ENCODE data around the gene CBX6. TPM values are rescaled to one million over a fixed set of nuclear protein-coding genes. Genes with fewer than 3 reads are reported as not detected.
"Not testable (repeated sequence)": the region's sequence is repeated elsewhere in the genome, so short reads cannot be mapped to it uniquely, and the experiment has no call there.

The CBX6 gene
- total and polyA plus RNA-seq, 9 of the 15 experiments (the other 6 are each of a cell fraction or from before 2014, with no cell fraction given), result 0.75 to 31.6 (median 8.0) TPM

DNA sequence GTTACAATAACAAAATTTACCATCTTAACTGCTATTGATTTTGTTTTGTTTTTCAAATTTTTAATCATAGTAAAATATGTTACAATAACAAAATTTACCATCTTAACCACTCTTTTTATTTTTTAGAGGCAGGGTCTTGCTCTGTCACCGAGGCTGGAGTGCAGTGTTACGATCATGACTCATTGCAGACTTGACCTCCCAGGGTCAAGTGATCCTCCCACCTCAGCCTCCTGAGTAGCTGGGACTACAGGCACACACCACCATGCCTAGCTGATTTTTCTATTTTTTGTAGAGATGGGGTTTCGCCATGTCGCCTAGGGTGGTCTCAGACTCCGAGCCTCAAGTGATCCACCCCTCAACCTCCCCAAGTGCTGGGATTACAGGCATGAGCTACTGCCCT is 18.1 kb downstream of the CBX6 start:
- H3K4me1 ChIP-seq (replicated peaks in 1 of 2; ENCODE audit: control insufficient read depth in 2 of 2, insufficient read depth in 2 of 2, low read length in 2 of 2), result peaks cover 0 to 12% of the 10 kb centered on the region in 2 experiments; a peak in 2 of 5 replicates
- CTCF ChIA-PET (ENCODE audit: low intra/inter-chr PET ratio), result interaction anchor here (0.6 kb wide), 1 partner anchor 31 kb away, joined by 3 read pairs; no protein-coding TSS in a partner anchor
- H3K4me2 ChIP-seq (ENCODE audit: insufficient read depth, low read length); H3K4me3 ChIP-seq; intact Hi-C loops (cut with micrococcal nuclease); H4K20me1 ChIP-seq (replicated peaks; ENCODE audit: control insufficient read depth, insufficient read depth, low read length); H2AFZ ChIP-seq (ENCODE audit: low read depth, low read length); BruUV-seq (replicated peaks); H3K9me1 ChIP-seq (ENCODE audit: control insufficient read depth, insufficient read depth, low read length); H3K9ac ChIP-seq (ENCODE audit: insufficient read depth in 1 of 2, low read depth in 2 of 2, low read length in 2 of 2); H3K79me2 ChIP-seq (ENCODE audit: control insufficient read depth, insufficient read depth, low read length); H3K27me3 ChIP-seq (ENCODE audit: control insufficient read depth in 2 of 2, insufficient read depth in 2 of 2, low read length in 2 of 2); H3K9me3 ChIP-seq (replicated peaks; ENCODE audit: control insufficient read depth, insufficient read depth, low read depth, low read length); H3K27ac ChIP-seq (ENCODE audit: extremely low read depth, low read depth, low read length); H3K36me3 ChIP-seq (ENCODE audit: control insufficient read depth, insufficient read depth, low read length); TF ChIP-seq NR2C1 (tag; IDR thresholded peaks at IDR 0.05); JUND (tag; IDR thresholded peaks at IDR 0.05; ENCODE audit: borderline replicate concordance, low read depth, low read length); JUN (CRISPR knock-in tag; IDR thresholded peaks at IDR 0.05; ENCODE audit: borderline replicate concordance): not testable (repeated sequence)
- TF ChIP-seq, protein P1, sequence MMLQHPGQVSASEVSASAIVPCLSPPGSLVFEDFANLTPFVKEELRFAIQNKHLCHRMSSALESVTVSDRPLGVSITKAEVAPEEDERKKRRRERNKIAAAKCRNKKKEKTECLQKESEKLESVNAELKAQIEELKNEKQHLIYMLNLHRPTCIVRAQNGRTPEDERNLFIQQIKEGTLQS (IDR thresholded peaks at IDR 0.05), result peak; percentile 52
- TF ChIP-seq, protein P1 (CRISPR knock-in tag; conservative IDR thresholded peaks at IDR 0.05), result not testable (repeated sequence)
- TF ChIP-seq NR2C1 (IDR thresholded peaks at IDR 0.05) (peak; percentile 20; the same call in 1 of the 2 replicates), JUND (IDR thresholded peaks at IDR 0.05; ENCODE audit: borderline replicate concordance, low read depth, low read length) (peak; percentile 56; the same call in 1 of the 2 replicates), ARID1B (IDR thresholded peaks at IDR 0.05) (0 out of 2 replicates have a peak, but pooled peaks have one; percentile 12), DPF2 (IDR thresholded peaks at IDR 0.05) (peak; percentile 36; the same call in 1 of the 2 replicates), FOSL1 (tag; conservative IDR thresholded peaks at IDR 0.05) (peak; percentile 39; the same call in 1 of the 2 replicates), JUN (IDR thresholded peaks at IDR 0.05; ENCODE audit: borderline replicate concordance, low read depth, low read length) (0 out of 2 replicates have a peak, but pooled peaks have one; percentile 10)
- 18% methylated on average over 5 of the region's 5 CpGs for WGBS (ENCODE audit: insufficient coverage, low coverage, missing lambda C conversion rate)
- ATAC-seq (peak; percentile 63), DNase-seq (ENCODE audit: extremely low read depth in 1 of 4, low spot score in 3 of 4) (peak in 1 of 4 experiments; percentile 30), FAIRE-seq (peak; percentile 85)
- in situ Hi-C loops (cut with MboI), result loop anchor here (5.0 kb wide), 1 partner anchor 87 kb away; no protein-coding TSS in a partner anchor
- POLR2A ChIA-PET, result interaction anchor here (1.5 to 1.9 kb wide), 2 partner anchors 10 to 11 kb away, joined by 4 to 7 read pairs; no protein-coding TSS in a partner anchor

Measured in K562 (cell line).